Measurements from ENCODE around the gene PIGH. TPM values are rescaled to one million over a fixed set of nuclear protein-coding genes. Genes with fewer than 3 reads are reported as not detected.

PIGH gene
- total RNA-seq, 1 donor from 2014 or later, result 24.3 TPM

DNA sequence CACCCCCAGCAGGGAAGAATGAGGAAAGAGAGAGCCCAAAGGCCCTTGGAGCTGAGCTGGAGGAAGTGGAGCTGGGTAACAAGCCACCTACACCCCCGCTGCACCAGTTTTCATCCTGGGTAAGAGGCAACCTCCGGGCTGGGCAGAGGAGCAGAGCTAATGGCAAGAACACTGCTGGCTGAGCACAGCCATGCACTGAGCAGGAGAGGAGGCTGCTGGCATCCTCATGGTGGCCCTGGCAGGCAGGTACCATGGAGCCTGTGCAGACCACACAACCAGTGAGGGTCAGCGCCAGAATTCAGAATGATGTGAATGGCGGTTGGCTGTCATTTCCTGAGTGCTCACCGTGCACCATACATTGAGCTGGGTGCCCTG is 37.3 kb downstream of the PIGH start:
- DNase-seq, result no peak
- TF ChIP-seq, protein P1, sequence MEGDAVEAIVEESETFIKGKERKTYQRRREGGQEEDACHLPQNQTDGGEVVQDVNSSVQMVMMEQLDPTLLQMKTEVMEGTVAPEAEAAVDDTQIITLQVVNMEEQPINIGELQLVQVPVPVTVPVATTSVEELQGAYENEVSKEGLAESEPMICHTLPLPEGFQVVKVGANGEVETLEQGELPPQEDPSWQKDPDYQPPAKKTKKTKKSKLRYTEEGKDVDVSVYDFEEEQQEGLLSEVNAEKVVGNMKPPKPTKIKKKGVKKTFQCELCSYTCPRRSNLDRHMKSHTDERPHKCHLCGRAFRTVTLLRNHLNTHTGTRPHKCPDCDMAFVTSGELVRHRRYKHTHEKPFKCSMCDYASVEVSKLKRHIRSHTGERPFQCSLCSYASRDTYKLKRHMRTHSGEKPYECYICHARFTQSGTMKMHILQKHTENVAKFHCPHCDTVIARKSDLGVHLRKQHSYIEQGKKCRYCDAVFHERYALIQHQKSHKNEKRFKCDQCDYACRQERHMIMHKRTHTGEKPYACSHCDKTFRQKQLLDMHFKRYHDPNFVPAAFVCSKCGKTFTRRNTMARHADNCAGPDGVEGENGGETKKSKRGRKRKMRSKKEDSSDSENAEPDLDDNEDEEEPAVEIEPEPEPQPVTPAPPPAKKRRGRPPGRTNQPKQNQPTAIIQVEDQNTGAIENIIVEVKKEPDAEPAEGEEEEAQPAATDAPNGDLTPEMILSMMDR (IDR thresholded peaks at IDR 0.05; ENCODE audit: partially characterized antibody, unreplicated experiment), result no peak
- H3K4me1 Mint-ChIP-seq (ENCODE audit: low read depth, unreplicated experiment), result no peaks in the 10 kb centered on the region
- no peak overlapping the region for H3K27ac Mint-ChIP-seq (ENCODE audit: unreplicated experiment)
- no peaks in the 10 kb centered on the region for H3K36me3 Mint-ChIP-seq (ENCODE audit: unreplicated experiment)
- peaks cover 6% of the 10 kb centered on the region for H3K9me3 Mint-ChIP-seq (ENCODE audit: unreplicated experiment)
- peaks cover 3% of the 10 kb centered on the region for H3K27me3 Mint-ChIP-seq (ENCODE audit: unreplicated experiment)
- H3K4me3 Mint-ChIP-seq (ENCODE audit: unreplicated experiment), result no peak overlapping the region

DNA sequence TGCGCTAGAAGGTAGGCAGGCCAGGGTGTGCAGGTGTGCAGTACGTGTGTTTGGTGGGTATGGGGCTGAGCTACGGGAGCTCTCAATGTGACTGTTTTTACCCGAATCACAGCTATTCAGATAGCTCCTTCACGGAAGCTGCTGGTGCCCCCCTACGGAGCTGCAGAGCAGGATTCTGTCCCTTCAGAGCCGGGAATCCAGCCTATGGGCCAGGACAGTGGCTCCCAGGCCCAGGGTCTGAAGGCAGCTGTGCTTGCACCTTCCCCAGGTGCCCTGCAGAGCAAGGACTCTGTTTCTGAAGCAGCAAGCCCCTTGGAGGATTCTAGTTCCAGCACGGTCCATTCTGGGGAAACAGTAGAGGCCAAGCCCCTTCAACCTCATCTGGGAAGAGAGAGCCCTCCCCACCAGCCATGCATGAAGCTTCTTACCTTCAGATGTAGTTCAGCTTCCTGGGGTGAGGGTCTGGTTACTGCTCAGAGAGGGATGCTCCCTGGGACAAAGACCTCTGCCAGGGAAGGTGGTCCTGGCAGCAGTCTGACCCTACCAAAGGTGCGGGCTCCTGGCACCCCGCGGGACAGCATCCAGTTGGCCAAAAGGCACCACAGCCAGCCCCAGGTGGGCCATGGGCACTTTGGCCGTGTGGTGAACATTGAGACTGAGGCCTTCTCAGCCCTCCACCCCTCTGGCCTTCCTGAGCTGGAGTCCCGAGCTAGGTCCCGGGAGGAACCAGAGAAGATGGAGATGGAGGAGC is 37.9 kb downstream of the PIGH start:
- H3K27me3 Mint-ChIP-seq (ENCODE audit: unreplicated experiment), result peaks cover 3% of the 10 kb centered on the region
- TF ChIP-seq, protein P1 (IDR thresholded peaks at IDR 0.05; ENCODE audit: partially characterized antibody, unreplicated experiment), result no peak
- H3K9me3 Mint-ChIP-seq (ENCODE audit: unreplicated experiment), result peaks cover 6% of the 10 kb centered on the region
- H3K4me1 Mint-ChIP-seq (ENCODE audit: low read depth, unreplicated experiment), result no peaks in the 10 kb centered on the region
- DNase-seq, result no peak
- no peak overlapping the region for H3K4me3 Mint-ChIP-seq (ENCODE audit: unreplicated experiment)
- H3K36me3 Mint-ChIP-seq (ENCODE audit: unreplicated experiment), result peaks cover under 1% of the 10 kb centered on the region
- no peak overlapping the region for H3K27ac Mint-ChIP-seq (ENCODE audit: unreplicated experiment)

DNA sequence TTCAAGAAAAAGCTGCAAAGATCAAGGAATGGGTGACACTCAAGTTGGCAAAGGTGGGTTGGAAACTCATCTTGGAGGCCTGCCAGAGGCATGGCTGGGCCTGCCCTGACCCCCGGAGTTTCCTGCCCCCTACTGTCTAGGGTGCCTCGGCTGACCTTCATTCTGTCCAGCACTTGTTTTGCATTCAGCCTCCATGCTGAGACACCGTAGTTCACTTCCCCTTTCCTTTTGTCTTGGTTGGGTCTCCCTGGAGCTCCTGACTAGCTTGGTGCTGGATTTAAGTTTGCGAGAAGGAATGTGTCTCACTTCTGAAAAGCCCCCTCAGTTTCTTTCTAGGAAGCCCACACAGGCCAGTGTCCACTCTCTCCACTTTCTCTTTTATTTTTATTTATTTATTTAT is 40.4 kb downstream of the PIGH start:
- no peak for DNase-seq
- no peak overlapping the region for H3K27ac Mint-ChIP-seq (ENCODE audit: unreplicated experiment)

DNA sequence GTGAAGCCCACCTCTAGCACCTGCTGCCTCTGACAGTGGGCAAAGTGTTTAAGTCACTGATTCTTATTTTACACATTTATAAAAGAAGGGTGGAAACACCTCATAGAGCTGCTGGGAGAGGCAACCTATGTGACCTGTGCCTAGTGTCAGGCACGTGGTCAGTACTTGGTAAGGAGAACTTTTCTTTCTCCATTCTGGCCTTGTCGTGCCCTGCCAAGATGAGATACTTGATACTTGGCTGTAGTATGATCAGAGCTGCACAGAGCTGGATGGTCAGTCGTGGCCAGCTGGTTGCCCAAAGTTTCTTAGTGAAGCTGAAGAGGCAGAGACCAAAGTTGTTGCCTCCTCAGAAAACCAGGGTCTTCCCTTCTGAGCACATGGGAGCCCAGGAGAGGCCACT is 42.4 kb downstream of the PIGH start:
- no peak overlapping the region for H3K27ac Mint-ChIP-seq (ENCODE audit: unreplicated experiment)
- peaks cover 6% of the 10 kb centered on the region for H3K36me3 Mint-ChIP-seq (ENCODE audit: unreplicated experiment)
- TF ChIP-seq, protein P1 (IDR thresholded peaks at IDR 0.05; ENCODE audit: partially characterized antibody, unreplicated experiment), result no peak
- peaks cover 5% of the 10 kb centered on the region for H3K27me3 Mint-ChIP-seq (ENCODE audit: unreplicated experiment)
- no peak for DNase-seq
- no peak overlapping the region for H3K4me3 Mint-ChIP-seq (ENCODE audit: unreplicated experiment)
- H3K9me3 Mint-ChIP-seq (ENCODE audit: unreplicated experiment), result peaks cover 6% of the 10 kb centered on the region
- peaks cover 5% of the 10 kb centered on the region for H3K4me1 Mint-ChIP-seq (ENCODE audit: low read depth, unreplicated experiment)

More for the DNA sequence above, 40.4 kb downstream of the PIGH start:
- H3K4me3 Mint-ChIP-seq (ENCODE audit: unreplicated experiment), result no peak overlapping the region
- H3K36me3 Mint-ChIP-seq (ENCODE audit: unreplicated experiment), result peaks cover 6% of the 10 kb centered on the region
- H3K4me1 Mint-ChIP-seq (ENCODE audit: low read depth, unreplicated experiment), result no peaks in the 10 kb centered on the region
- TF ChIP-seq, protein P1 (IDR thresholded peaks at IDR 0.05; ENCODE audit: partially characterized antibody, unreplicated experiment), result no peak
- peaks cover 5% of the 10 kb centered on the region for H3K27me3 Mint-ChIP-seq (ENCODE audit: unreplicated experiment)
- peaks cover 6% of the 10 kb centered on the region for H3K9me3 Mint-ChIP-seq (ENCODE audit: unreplicated experiment)

DNA sequence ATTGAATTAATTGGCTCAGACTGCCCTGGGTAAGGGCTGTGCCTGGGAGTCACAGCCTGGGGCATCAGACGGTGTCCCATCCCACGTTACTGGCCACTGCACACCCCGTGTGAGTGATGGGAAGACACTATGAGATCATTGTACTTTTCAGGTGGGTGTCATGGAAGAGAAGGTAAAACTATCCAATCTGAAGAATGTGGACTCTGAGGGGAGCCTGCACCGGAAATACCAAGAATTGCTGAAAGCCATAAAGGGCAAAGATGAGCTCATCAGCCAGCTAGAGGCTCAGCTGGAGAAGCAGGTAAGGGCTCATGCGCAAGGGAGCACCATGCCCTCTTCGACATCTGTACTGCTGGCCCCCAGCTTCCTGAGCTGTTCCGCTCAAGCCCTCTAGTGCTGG is 43.0 kb downstream of the PIGH start:
- H3K4me1 Mint-ChIP-seq (ENCODE audit: low read depth, unreplicated experiment), result peaks cover 5% of the 10 kb centered on the region
- no peak overlapping the region for H3K27ac Mint-ChIP-seq (ENCODE audit: unreplicated experiment)
- peaks cover 6% of the 10 kb centered on the region for H3K9me3 Mint-ChIP-seq (ENCODE audit: unreplicated experiment)
- peaks cover 6% of the 10 kb centered on the region for H3K36me3 Mint-ChIP-seq (ENCODE audit: unreplicated experiment)
- peaks cover 5% of the 10 kb centered on the region for H3K27me3 Mint-ChIP-seq (ENCODE audit: unreplicated experiment)
- no peak overlapping the region for H3K4me3 Mint-ChIP-seq (ENCODE audit: unreplicated experiment)
- TF ChIP-seq, protein P1 (IDR thresholded peaks at IDR 0.05; ENCODE audit: partially characterized antibody, unreplicated experiment), result no peak
- DNase-seq, result no peak

Data from glutamatergic neuron (in vitro differentiated cells).